MCF 10A (cell line): ENCODE data around the gene NFATC3. TPM values are rescaled to one million over a fixed set of nuclear protein-coding genes. Genes with fewer than 3 reads are reported as not detected.

Experiments
- BruUV-seq: library from RNA; stranded (reverse); fragments of 400-500 nt; replicated peaks from 2 replicates; lab custom pipeline; 2021; lab: Mats Ljungman, UMichigan
- CTCF ChIA-PET: fragments of 300-600 bp; sonication (Branson Sonifier 250); formaldehyde crosslinking; extraction: SDS; loops from one replicate; lab custom pipeline; 2021; ENCODE audit warnings: antibody characterized with exemption, inconsistent platforms; lab: Yijun Ruan, JAX
- POLR2A ChIA-PET: fragments of 300-600, 350-650 bp; sonication (Branson Sonifier 250); formaldehyde crosslinking; extraction: SDS; loops from one replicate; lab custom pipeline; 2020; ENCODE audit warnings: antibody characterized with exemption, inconsistent platforms; lab: Yijun Ruan, JAX
- DNase-seq: peaks from one replicate; pipeline ENCODE4 v3.0.0-alpha.2; 2018; ENCODE audit not compliant: unreplicated experiment
- H3K27ac Mint-ChIP-seq: one replicate; pipeline ENCODE4 v1.8.0; 2022; ENCODE audit warnings: mild to moderate bottlenecking, low read depth, mixed read lengths; ENCODE audit not compliant: unreplicated experiment
- H3K27me3 Mint-ChIP-seq: one replicate; pipeline ENCODE4 v1.8.0; 2022; ENCODE audit warnings: mixed read lengths; ENCODE audit not compliant: insufficient read depth, unreplicated experiment
- H3K36me3 Mint-ChIP-seq: one replicate; pipeline ENCODE4 v1.8.0; 2022; ENCODE audit warnings: mild to moderate bottlenecking, moderate library complexity, mixed read lengths; ENCODE audit not compliant: insufficient read depth, unreplicated experiment
- H3K4me1 Mint-ChIP-seq: one replicate; pipeline ENCODE4 v1.8.0; 2022; ENCODE audit warnings: mixed read lengths; ENCODE audit not compliant: insufficient read depth, unreplicated experiment
- H3K4me3 Mint-ChIP-seq: one replicate; pipeline ENCODE4 v1.8.0; 2022; ENCODE audit warnings: mild to moderate bottlenecking, moderate library complexity, mixed read lengths; ENCODE audit not compliant: unreplicated experiment
- H3K9me3 Mint-ChIP-seq: one replicate; pipeline ENCODE4 v1.8.0; 2022; ENCODE audit warnings: mixed read lengths; ENCODE audit not compliant: unreplicated experiment
- CTCF ChIP-seq: fragments of 200-600 bp; IDR thresholded peaks from one replicate; pipeline ENCODE4 v1.8.0; 2022; ENCODE audit warnings: antibody characterized with exemption, mild to moderate bottlenecking; ENCODE audit not compliant: unreplicated experiment
- intact Hi-C: fragments of 100-400 bp; cut with micrococcal nuclease; formaldehyde crosslinking; loops from 2 replicates; pipeline ENCODE4 v1.14.1; 2022
- total RNA-seq: library from RNA; stranded (reverse); gene quantifications from 2 replicates; pipeline ENCODE4 v1.2.3, GENCODE V29; 2022

Gene NFATC3
- total RNA-seq, 1 experiment from 2014 or later = 24.1 TPM

- DNase-seq = peak; percentile 72
- CTCF ChIA-PET = interaction anchor here (0.5 to 1.9 kb wide), 16 partner anchors 9 to 326 kb away, joined by 3 to 7 read pairs (median 3); no protein-coding TSS in a partner anchor
- Mint-ChIP-seq H3K36me3 (peaks cover 52% of the 10 kb centered on the region), H3K27ac (no peak overlapping the region), H3K9me3 (no peaks in the 10 kb centered on the region), H3K4me1 (peaks cover 13% of the 10 kb centered on the region), H3K27me3 (no peaks in the 10 kb centered on the region), H3K4me3 (no peak overlapping the region)
- intact Hi-C loops = loop anchor here (1.0 to 2.0 kb wide), 5 partner anchors 135 to 236 kb away; no protein-coding TSS in a partner anchor
- POLR2A ChIA-PET = interaction anchor here (1.2 kb wide), 1 partner anchor 138 kb away, joined by 3 read pairs; no protein-coding TSS in a partner anchor
- BruUV-seq = TSS peak; percentile 1
- TF ChIP-seq CTCF = peak; percentile 87
Measured at GRCh38 chr16:68229431-68230175, 144.4 kb downstream of the NFATC3 start.

- no peak overlapping the region for H3K27ac Mint-ChIP-seq
- no peaks in the 10 kb centered on the region for H3K27me3 Mint-ChIP-seq
- H3K4me1 Mint-ChIP-seq = peaks cover 16% of the 10 kb centered on the region
- TF ChIP-seq CTCF = no peak
- intact Hi-C loops = no loop called here
- DNase-seq = no peak
- H3K36me3 Mint-ChIP-seq = peaks cover 52% of the 10 kb centered on the region
- BruUV-seq = no TSS peak
- no peaks in the 10 kb centered on the region for H3K9me3 Mint-ChIP-seq
- ChIA-PET CTCF (interaction anchor here (0.5 to 1.9 kb wide), 16 partner anchors 11 to 326 kb away, joined by 3 to 8 read pairs (median 3); no protein-coding TSS in a partner anchor), POLR2A (interaction anchor here (1.2 kb wide), 1 partner anchor 139 kb away, joined by 3 read pairs; no protein-coding TSS in a partner anchor)
- no peak overlapping the region for H3K4me3 Mint-ChIP-seq
Measured at GRCh38 chr16:68230176-68230571, 145.0 kb downstream of the NFATC3 start.

- intact Hi-C loops = no loop called here
- CTCF ChIA-PET = interaction anchor here (0.6 to 1.9 kb wide), 5 partner anchors 17 to 289 kb away, joined by 3 to 8 read pairs (median 7); no protein-coding TSS in a partner anchor
- TF ChIP-seq CTCF = no peak
- H3K4me3 Mint-ChIP-seq = no peak overlapping the region
- BruUV-seq = no TSS peak
- DNase-seq = no peak
- H3K27me3 Mint-ChIP-seq = no peaks in the 10 kb centered on the region
- no peak overlapping the region for H3K27ac Mint-ChIP-seq
- H3K9me3 Mint-ChIP-seq = no peaks in the 10 kb centered on the region
- POLR2A ChIA-PET = no interaction called here
- H3K4me1 Mint-ChIP-seq = peaks cover 16% of the 10 kb centered on the region
- peaks cover 52% of the 10 kb centered on the region for H3K36me3 Mint-ChIP-seq
Measured at GRCh38 chr16:68230956-68231355, 145.8 kb downstream of the NFATC3 start.

GRCh38 chr16:68231384-68232136 lies 146.4 kb downstream of the NFATC3 start:
- no TSS peak for BruUV-seq
- peaks cover 51% of the 10 kb centered on the region for H3K36me3 Mint-ChIP-seq
- intact Hi-C loops = no loop called here
- ChIA-PET CTCF (no interaction called here), POLR2A (no interaction called here)
- H3K27ac Mint-ChIP-seq = no peak overlapping the region
- H3K9me3 Mint-ChIP-seq = no peaks in the 10 kb centered on the region
- no peaks in the 10 kb centered on the region for H3K27me3 Mint-ChIP-seq
- H3K4me1 Mint-ChIP-seq = peaks cover 16% of the 10 kb centered on the region
- H3K4me3 Mint-ChIP-seq = no peak overlapping the region
- TF ChIP-seq CTCF = no peak
- no peak for DNase-seq
